Midbrain (tissue), 1 donor: Measurements from ENCODE around the gene KREMEN1.

ENCODE experiments used
- DNase-seq: peaks from one replicate; lab custom pipeline; 2025; lab: John Stamatoyannopoulos, UW

Gene KREMEN1

GRCh38 chr22:29128891-29129807 is 56.3 kb downstream of the KREMEN1 start:
- DNase-seq: no peak

- no peak for DNase-seq
Measured at GRCh38 chr22:29129808-29130140, 56.9 kb downstream of the KREMEN1 start.

- no peak for DNase-seq
Measured at GRCh38 chr22:29130476-29130875, 57.6 kb downstream of the KREMEN1 start.

- no peak for DNase-seq
Measured at GRCh38 chr22:29133603-29134133, 60.8 kb downstream of the KREMEN1 start.

GRCh38 chr22:29134448-29134847 is 61.6 kb downstream of the KREMEN1 start:
- DNase-seq: no peak

- no peak for DNase-seq
Measured at GRCh38 chr22:29136782-29137700, 64.2 kb downstream of the KREMEN1 start.

- no peak for DNase-seq
Measured at GRCh38 chr22:29138556-29139305, 65.9 kb downstream of the KREMEN1 start.

GRCh38 chr22:29139965-29140782 is 67.3 kb downstream of the KREMEN1 start:
- no peak for DNase-seq

- DNase-seq: no peak
Measured at GRCh38 chr22:29141078-29141688, 68.3 kb downstream of the KREMEN1 start.

- DNase-seq: no peak
Measured at GRCh38 chr22:29142116-29142515, 69.3 kb downstream of the KREMEN1 start.

- no peak for DNase-seq
Measured at GRCh38 chr22:29143941-29144785, 71.3 kb downstream of the KREMEN1 start.

- no peak for DNase-seq
Measured at GRCh38 chr22:29144786-29145160, 71.9 kb downstream of the KREMEN1 start.

- no peak for DNase-seq
Measured at GRCh38 chr22:29145321-29146072, 72.7 kb downstream of the KREMEN1 start.

- DNase-seq: no peak
Measured at GRCh38 chr22:29146091-29146560, 73.3 kb downstream of the KREMEN1 start.

- DNase-seq: no peak
Measured at GRCh38 chr22:29146771-29147170, 73.9 kb downstream of the KREMEN1 start.

GRCh38 chr22:29147331-29147899 is 74.6 kb downstream of the KREMEN1 start:
- DNase-seq: peak; percentile 36

- DNase-seq: no peak
Measured at GRCh38 chr22:29148036-29148435, 75.2 kb downstream of the KREMEN1 start.

- DNase-seq: no peak
Measured at GRCh38 chr22:29148826-29149225, 76.0 kb downstream of the KREMEN1 start.
